ENCODE measurements around the gene AAMDC. TPM values are rescaled to one million over a fixed set of nuclear protein-coding genes. Genes with fewer than 3 reads are reported as not detected.

The AAMDC gene
- total and polyA plus RNA-seq, 10 of the 15 experiments (the other 5 are each of a cell fraction or from before 2014, with no cell fraction given), result 3.7 to 38.3 (median 11.2) TPM

DNA sequence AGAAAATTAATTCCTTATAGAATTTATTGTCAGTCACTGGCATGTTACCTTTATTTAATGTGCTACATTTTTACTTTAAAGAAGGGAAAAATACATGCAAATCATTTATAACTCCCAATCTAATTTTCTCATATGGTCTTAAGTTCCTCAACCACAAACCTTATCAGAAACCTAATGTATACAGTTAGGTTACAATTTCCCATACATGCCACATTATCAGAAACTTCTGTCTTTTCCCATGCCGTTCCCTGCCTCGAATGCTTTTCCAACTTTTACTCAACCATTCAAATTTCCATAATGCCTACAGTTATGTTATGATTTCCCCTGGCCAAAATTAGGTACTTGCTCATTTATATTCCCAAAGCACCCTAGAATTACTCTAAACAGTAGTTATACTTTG lies 14.0 kb upstream of the AAMDC start:
- peaks cover 56% of the 10 kb centered on the region for H3K79me2 ChIP-seq (ENCODE audit: control insufficient read depth, insufficient read depth, low read length)
- no peak for ATAC-seq
- intact Hi-C loops (cut with micrococcal nuclease; ENCODE audit: unreplicated experiment), result no loop called here
- SMC1A ChIA-PET (ENCODE audit: uncharacterized antibody, unreplicated experiment), result interaction anchor here (0.6 to 1.4 kb wide), 2 partner anchors 9 to 101 kb away, joined by 3 read pairs; no protein-coding TSS in a partner anchor
- no peaks in the 10 kb centered on the region for H3K4me1 ChIP-seq (ENCODE audit: control insufficient read depth, insufficient read depth, low read length)
- no peak for FAIRE-seq
- no peak for DNase-seq (ENCODE audit: low read depth, low spot score)
- no peak overlapping the region for H3K9ac ChIP-seq (ENCODE audit: control insufficient read depth, insufficient read depth, low read length)
- no peaks in the 10 kb centered on the region; the same call in 2 of the 3 replicates for H3K9me3 ChIP-seq (replicated peaks; ENCODE audit: control insufficient read depth, insufficient read depth, low read length)
- H3K27ac ChIP-seq (ENCODE audit: control insufficient read depth, insufficient read depth), result no peak overlapping the region
- H4K20me1 ChIP-seq (ENCODE audit: control insufficient read depth, insufficient read depth), result 0 out of 2 replicates have a peak, but pooled peaks cover 3% of the 10 kb centered on the region
- H3K27me3 ChIP-seq (replicated peaks in 1 of 2; ENCODE audit: control insufficient read depth in 2 of 2, insufficient read depth in 2 of 2, low read length in 1 of 2), result no peaks in the 10 kb centered on the region
- CTCF ChIA-PET, result interaction anchor here (1.1 kb wide), 1 partner anchor 13 kb away, joined by 4 read pairs; the partner anchor contains the start of gene RSF1
- POLR2A ChIA-PET, result no interaction called here
- no TSS peak for BruUV-seq (replicated peaks)
- TF ChIP-seq NR2C1 (IDR thresholded peaks at IDR 0.05) (no peak), SIX5 (IDR thresholded peaks at IDR 0.05; ENCODE audit: low read depth, low read length, severe bottlenecking) (no peak), PML (IDR thresholded peaks at IDR 0.05; ENCODE audit: low read length) (no peak), TCF12 (IDR thresholded peaks at IDR 0.05; ENCODE audit: low read depth, low read length) (no peak), SRF (IDR thresholded peaks at IDR 0.05; ENCODE audit: low read depth in 2 of 2, low read length in 2 of 2) (no peak)
- no peak overlapping the region for H3K4me3 ChIP-seq
- H3K4me2 ChIP-seq (ENCODE audit: control insufficient read depth, insufficient read depth), result no peak overlapping the region
- H2AFZ ChIP-seq (ENCODE audit: control insufficient read depth, low read depth, low read length), result no peak overlapping the region
- RAD21 ChIA-PET (ENCODE audit: unreplicated experiment), result interaction anchor here (0.5 kb wide), 1 partner anchor 264 kb away, joined by 3 read pairs; no protein-coding TSS in a partner anchor
- peaks cover 0 to 9% of the 10 kb centered on the region in 2 experiments; a peak in 1 of 4 replicates for H3K36me3 ChIP-seq (ENCODE audit: control insufficient read depth in 2 of 2, insufficient read depth in 2 of 2, low read length in 1 of 2)
- in situ Hi-C loops (cut with MboI), result no loop called here
- WGBS (ENCODE audit: insufficient coverage, insufficient replicate concordance, low lambda C conversion rate, missing lambda C conversion rate), result 0% methylated on average over 2 of the region's 2 CpGs

- no peak overlapping the region for H2AFZ ChIP-seq (ENCODE audit: control insufficient read depth, low read depth, low read length)
- H4K20me1 ChIP-seq (ENCODE audit: control insufficient read depth, insufficient read depth), result no peaks in the 10 kb centered on the region
- intact Hi-C loops (cut with micrococcal nuclease; ENCODE audit: unreplicated experiment) (no loop called here), in situ Hi-C loops (cut with MboI) (no loop called here)
- H3K4me1 ChIP-seq (ENCODE audit: control insufficient read depth, insufficient read depth, low read length), result peaks cover under 1% of the 10 kb centered on the region; the same call in 1 of the 2 replicates
- no peak overlapping the region for H3K4me2 ChIP-seq (ENCODE audit: control insufficient read depth, insufficient read depth)
- H3K27ac ChIP-seq (ENCODE audit: control insufficient read depth, insufficient read depth), result no peak overlapping the region
- peaks cover 0 to 7% of the 10 kb centered on the region in 2 experiments; a peak in 2 of 4 replicates for H3K36me3 ChIP-seq (ENCODE audit: control insufficient read depth in 2 of 2, insufficient read depth in 2 of 2, low read length in 1 of 2)
- no peak overlapping the region for H3K4me3 ChIP-seq
- CTCF ChIA-PET, result no interaction called here
- TF ChIP-seq E4F1 (IDR thresholded peaks at IDR 0.05; ENCODE audit: borderline replicate concordance, partially characterized antibody), result no peak
- no peak for TF ChIP-seq EZH2 (IDR thresholded peaks at IDR 0.05; ENCODE audit: borderline replicate concordance, control insufficient read depth, low read depth, low read length)
- no peak for TF ChIP-seq EED (IDR thresholded peaks at IDR 0.05; ENCODE audit: low read depth)
- no peak for TF ChIP-seq KAT2A (conservative IDR thresholded peaks at IDR 0.05; ENCODE audit: control insufficient read depth, low read depth, low read length)
- no peaks in the 10 kb centered on the region for H3K27me3 ChIP-seq (replicated peaks in 1 of 2; ENCODE audit: control insufficient read depth in 2 of 2, insufficient read depth in 2 of 2, low read length in 1 of 2)
- H3K79me2 ChIP-seq (ENCODE audit: control insufficient read depth, insufficient read depth, low read length), result peaks cover 70% of the 10 kb centered on the region
- no peak for ATAC-seq
- no TSS peak for BruUV-seq (replicated peaks)
- POLR2A ChIA-PET, result no interaction called here
- peaks cover 5% of the 10 kb centered on the region for H3K9me3 ChIP-seq (replicated peaks; ENCODE audit: control insufficient read depth, insufficient read depth, low read length)
- no peak for DNase-seq (ENCODE audit: low read depth, low spot score)
- 99% methylated on average over 9 of the region's 9 CpGs for WGBS (ENCODE audit: insufficient coverage, insufficient replicate concordance, low lambda C conversion rate, missing lambda C conversion rate)
- no peak overlapping the region for H3K9ac ChIP-seq (ENCODE audit: control insufficient read depth, insufficient read depth, low read length)
- SMC1A ChIA-PET (ENCODE audit: uncharacterized antibody, unreplicated experiment), result no interaction called here
- RAD21 ChIA-PET (ENCODE audit: unreplicated experiment), result no interaction called here
- FAIRE-seq, result no peak
Measured at GRCh38 chr11:77813256-77813655, 7.7 kb upstream of the AAMDC start.
